ENCODE results near the gene AASDHPPT. TPM values are rescaled to one million over a fixed set of nuclear protein-coding genes. Genes with fewer than 3 reads are reported as not detected.

Gene AASDHPPT
- total and polyA plus RNA-seq, 7 donors = 18.0 to 40.1 (median 25.0) TPM

GRCh38 chr11:106101819-106102218 is 24.4 kb downstream of the AASDHPPT start:
- H3K4me1 ChIP-seq = no peaks in the 10 kb centered on the region
- no peaks in the 10 kb centered on the region for H3K9me3 ChIP-seq
- peaks cover 6 to 25% of the 10 kb centered on the region in 2 donors for H3K36me3 ChIP-seq (ENCODE audit: insufficient read depth in 1 of 2, low read depth in 1 of 2)
- no peaks in the 10 kb centered on the region for H3K27me3 ChIP-seq (ENCODE audit: insufficient read depth in 3 of 3, low read length in 2 of 3)
- ATAC-seq = no peak
- H3K4me3 ChIP-seq = no peak overlapping the region
- WGBS, 3 donors = 59 to 82% (median 71%) methylated on average over 1 of the region's 1 CpG
- no peak for TF ChIP-seq CTCF (IDR thresholded peaks at IDR 0.05)
- intact Hi-C loops (cut with DNase I) = no loop called here
- no peak for DNase-seq
- H3K27ac ChIP-seq = no peak overlapping the region

GRCh38 chr11:106105986-106106385 is 28.5 kb downstream of the AASDHPPT start:
- H3K27me3 ChIP-seq (ENCODE audit: insufficient read depth in 3 of 3, low read length in 2 of 3) = no peaks in the 10 kb centered on the region
- WGBS, 3 donors = 88 to 89% (median 88%) methylated on average over 6 of the region's 6 CpGs
- no peak overlapping the region for H3K4me3 ChIP-seq
- no peak overlapping the region for H3K27ac ChIP-seq
- no peak for DNase-seq
- ATAC-seq = no peak
- H3K36me3 ChIP-seq (ENCODE audit: insufficient read depth in 1 of 2, low read depth in 1 of 2) = no peaks in the 10 kb centered on the region
- no peaks in the 10 kb centered on the region for H3K4me1 ChIP-seq
- intact Hi-C loops (cut with DNase I) = no loop called here
- no peaks in the 10 kb centered on the region for H3K9me3 ChIP-seq
- no peak for TF ChIP-seq CTCF (IDR thresholded peaks at IDR 0.05)

GRCh38 chr11:106121570-106122320 is 44.3 kb downstream of the AASDHPPT start:
- Histone ChIP-seq H3K4me3 (no peak overlapping the region), H3K27me3 (ENCODE audit: insufficient read depth in 3 of 3, low read length in 2 of 3) (no peaks in the 10 kb centered on the region), H3K36me3 (ENCODE audit: insufficient read depth in 1 of 2, low read depth in 1 of 2) (peaks cover 0 to 2% of the 10 kb centered on the region in 2 donors), H3K9me3 (no peaks in the 10 kb centered on the region), H3K4me1 (no peaks in the 10 kb centered on the region), H3K27ac (no peak overlapping the region)
- WGBS, 3 donors = 73 to 76% (median 75%) methylated on average over 6 of the region's 6 CpGs
- intact Hi-C loops (cut with DNase I) = no loop called here
- DNase-seq (no peak), ATAC-seq (no peak)
- no peak for TF ChIP-seq CTCF (IDR thresholded peaks at IDR 0.05)

GRCh38 chr11:106127604-106128003 is 50.1 kb downstream of the AASDHPPT start:
- Histone ChIP-seq H3K9me3 (no peaks in the 10 kb centered on the region), H3K4me1 (no peaks in the 10 kb centered on the region), H3K4me3 (no peak overlapping the region), H3K36me3 (ENCODE audit: insufficient read depth in 1 of 2, low read depth in 1 of 2) (no peaks in the 10 kb centered on the region), H3K27ac (no peak overlapping the region), H3K27me3 (ENCODE audit: insufficient read depth in 3 of 3, low read length in 2 of 3) (no peaks in the 10 kb centered on the region)
- DNase-seq (no peak), ATAC-seq (no peak)
- intact Hi-C loops (cut with DNase I) = no loop called here
- no peak for TF ChIP-seq CTCF (IDR thresholded peaks at IDR 0.05)
- 73 to 77% (median 76%) methylated on average over 3 of the region's 3 CpGs for WGBS, 3 donors

GRCh38 chr11:106128740-106129139 is 51.3 kb downstream of the AASDHPPT start:
- no peak for TF ChIP-seq CTCF (IDR thresholded peaks at IDR 0.05)
- H3K27ac ChIP-seq = no peak overlapping the region
- H3K36me3 ChIP-seq (ENCODE audit: insufficient read depth in 1 of 2, low read depth in 1 of 2) = no peaks in the 10 kb centered on the region
- no peaks in the 10 kb centered on the region for H3K27me3 ChIP-seq (ENCODE audit: insufficient read depth in 3 of 3, low read length in 2 of 3)
- 81 to 91% (median 81%) methylated on average over 2 of the region's 2 CpGs for WGBS, 3 donors
- no peak for DNase-seq
- ATAC-seq = no peak
- H3K4me1 ChIP-seq = no peaks in the 10 kb centered on the region
- intact Hi-C loops (cut with DNase I) = no loop called here
- H3K9me3 ChIP-seq = no peaks in the 10 kb centered on the region
- H3K4me3 ChIP-seq = no peak overlapping the region
